Endothelial cell of umbilical vein (primary cell): Measurements from ENCODE around the gene TSPYL2. TPM values are rescaled to one million over a fixed set of nuclear protein-coding genes. Genes with fewer than 3 reads are reported as not detected.

Source experiments
- BruUV-seq: library from RNA; stranded (reverse); fragments of 400-500 nt; replicated peaks from 2 replicates; lab custom pipeline; 2021; lab: Mats Ljungman, UMichigan
- CTCF ChIA-PET: fragments of 300-600, 350-600 bp; sonication (Branson Sonifier 250); formaldehyde crosslinking; loops from one replicate; lab custom pipeline; 2021; ENCODE audit warnings: antibody characterized with exemption, inconsistent platforms; lab: Charles Lee
- POLR2A ChIA-PET: fragments of 300-600, 350-600 bp; sonication (Branson Sonifier 250); formaldehyde crosslinking; loops from one replicate; lab custom pipeline; 2021; ENCODE audit warnings: antibody characterized with exemption, inconsistent platforms; lab: Charles Lee
- DNase-seq: peaks from one replicate; pipeline ENCODE4 v3.0.0-alpha.2; 2011; ENCODE audit warnings: low read depth, low spot score
- FAIRE-seq: peaks from 2 replicates; lab custom pipeline; 2011; peaks lifted over from hg19 to GRCh38; lab: Jason Lieb, UNC
- H2AFZ ChIP-seq: 2 replicates; pipeline ENCODE4 v1.6.0; 2012; ENCODE audit warnings: low read depth, low read length, control low read depth, inconsistent platforms
- H3K27ac ChIP-seq: 2 replicates; pipeline ENCODE4 v1.5.1; 2011; ENCODE audit warnings: low read depth, mild to moderate bottlenecking, control low read depth, low read length, moderate library complexity; ENCODE audit not compliant: insufficient read depth
- H3K27me3 ChIP-seq, 2 experiments: 2 replicates each; pipeline versions ENCODE4 v1.6.0 to v1.6.1; 2011; ENCODE audit warnings: low read length in 2 of 2, mixed read lengths in 1 of 2; ENCODE audit not compliant: control insufficient read depth in 2 of 2, insufficient read depth in 2 of 2
- H3K36me3 ChIP-seq, 2 experiments: 2 replicates in 1 of 2; 3 replicates in 1 of 2; pipeline ENCODE4 v1.5.1; 2011; ENCODE audit warnings: low read length in 2 of 2, mild to moderate bottlenecking in 1 of 2, moderate library complexity in 1 of 2; ENCODE audit not compliant: control insufficient read depth in 2 of 2, insufficient read depth in 2 of 2; ENCODE audit errors: extremely low read depth in 1 of 2
- H3K4me1 ChIP-seq: 3 replicates; pipeline ENCODE4 v1.5.1; 2011; ENCODE audit warnings: mild to moderate bottlenecking, low read length; ENCODE audit not compliant: control insufficient read depth, insufficient read depth; ENCODE audit errors: extremely low read depth
- H3K4me2 ChIP-seq: 2 replicates; pipeline ENCODE4 v1.6.1; 2011; ENCODE audit warnings: low read length, control low read depth, mixed read lengths; ENCODE audit not compliant: insufficient read depth
- H3K4me3 ChIP-seq, 3 experiments: fragments of 200-600 bp in 1 of 3; sonication (generic), shearing (Covaris generic) in 1 of 3; replicated peaks in 1 of 3; 2 replicates each; pipeline ENCODE4 v1.5.1; 2011 to 2016; ENCODE audit warnings: control low read depth in 3 of 3, low read length in 3 of 3, mild to moderate bottlenecking in 2 of 3, inconsistent platforms in 1 of 3, low read depth in 1 of 3, moderate library complexity in 1 of 3; ENCODE audit not compliant: insufficient read depth in 1 of 3
- H3K79me2 ChIP-seq: 2 replicates; pipeline ENCODE4 v1.6.0; 2012; ENCODE audit warnings: low read length, inconsistent platforms; ENCODE audit not compliant: control insufficient read depth, insufficient read depth
- H3K9ac ChIP-seq: replicated peaks from 2 replicates; pipeline ENCODE3; 2011; ENCODE audit warnings: low read length, control low read depth; ENCODE audit not compliant: insufficient read depth; ENCODE audit errors: extremely low read depth
- H3K9me1 ChIP-seq: replicated peaks from 3 replicates; pipeline ENCODE4 v1.6.0; 2011; ENCODE audit warnings: mild to moderate bottlenecking, low read length; ENCODE audit not compliant: control insufficient read depth, insufficient read depth; ENCODE audit errors: extremely low read depth
- H3K9me3 ChIP-seq: replicated peaks from 2 replicates; pipeline ENCODE4 v1.5.1; 2012; ENCODE audit warnings: low read length, inconsistent platforms; ENCODE audit not compliant: control insufficient read depth, insufficient read depth
- H4K20me1 ChIP-seq: replicated peaks from 2 replicates; pipeline ENCODE3; 2011; ENCODE audit warnings: mild to moderate bottlenecking, low read length; ENCODE audit not compliant: control insufficient read depth, insufficient read depth; ENCODE audit errors: extremely low read depth
- CTCF ChIP-seq, 2 donors: IDR thresholded peaks; 1 replicate in 1 of 2; 2 replicates in 1 of 2; pipeline ENCODE4 v1.5.1; 2011; ENCODE audit warnings: low read length in 2 of 2, mild to moderate bottlenecking in 2 of 2, moderate library complexity in 2 of 2, control low read depth in 1 of 2, inconsistent platforms in 1 of 2, low read depth in 1 of 2; ENCODE audit not compliant: insufficient read depth in 1 of 2; ENCODE audit errors: extremely low read depth in 1 of 2
- EZH2 ChIP-seq: IDR thresholded peaks from 2 replicates; pipeline ENCODE4 v1.6.1; 2012; ENCODE audit warnings: borderline replicate concordance, low read depth, mild to moderate bottlenecking, moderate library complexity, low read length, inconsistent platforms; ENCODE audit not compliant: severe bottlenecking
- FOS ChIP-seq: IDR thresholded peaks from 2 replicates; pipeline ENCODE4 v1.6.1; 2011; ENCODE audit warnings: mild to moderate bottlenecking, low read length, moderate library complexity, borderline replicate concordance; ENCODE audit not compliant: insufficient read depth
- GATA2 ChIP-seq: IDR thresholded peaks from 2 replicates; pipeline ENCODE4 v1.7.0; 2011; ENCODE audit warnings: low read depth, mild to moderate bottlenecking, moderate library complexity, mixed read lengths, low read length; ENCODE audit not compliant: insufficient read length, insufficient read depth
- JUN ChIP-seq: IDR thresholded peaks from 2 replicates; pipeline ENCODE4 v1.6.1; 2011; ENCODE audit warnings: borderline replicate concordance, low read depth; ENCODE audit not compliant: insufficient read length, insufficient read depth
- MAX ChIP-seq: IDR thresholded peaks from 2 replicates; pipeline ENCODE4 v1.6.1; 2011; ENCODE audit not compliant: insufficient read depth, insufficient read length
- MYC ChIP-seq: IDR thresholded peaks from one replicate; pipeline ENCODE4 v1.6.1; 2011; ENCODE audit warnings: mild to moderate bottlenecking, low read depth, low read length
- POLR2AphosphoS5 ChIP-seq: IDR thresholded peaks from 2 replicates; pipeline ENCODE4 v1.6.1; 2012; ENCODE audit warnings: low read depth, mild to moderate bottlenecking, control low read depth, low read length, moderate library complexity; ENCODE audit not compliant: insufficient read depth
- dilution Hi-C: fragments of 300-500 bp; cut with MboI; formaldehyde crosslinking; loops from one replicate; pipeline ENCODE4 v1.15.0; 2019; ENCODE audit warnings: low sequenced_read_pairs; ENCODE audit not compliant: extremely low pct_ligation_motif_present
- intact Hi-C: fragments of 100-400 bp; cut with micrococcal nuclease; formaldehyde crosslinking; loops from one replicate; pipeline ENCODE4 v1.10.0; 2022
- polyA plus RNA-seq, 4 experiments: library from polyadenylated mRNA; depleted of rRNA in 3 of 4; stranded (reverse) in 3 of 4; unstranded in 1 of 4; fragments of >200 nt; gene quantifications; 2 replicates each; pipeline versions ENCODE4 v1.2.1 to v1.2.3, GENCODE V29; 2011 to 2012; ENCODE audit warnings: missing spikeins in 1 of 4
- total RNA-seq: library from RNA; stranded (reverse); gene quantifications from 2 replicates; pipeline ENCODE4 v1.2.3, GENCODE V29; 2021

Gene TSPYL2
- total and polyA plus RNA-seq, 2 donors (not counting 3 experiments of a cell fraction or from before 2014, with no cell fraction given), result 17.3 to 17.8 TPM

GRCh38 chrX:53126377-53126776 lies 44.2 kb downstream of the TSPYL2 start:
- FAIRE-seq, result no peak
- no peak for TF ChIP-seq POLR2AphosphoS5
- TF ChIP-seq EZH2, result no peak
- no peak for TF ChIP-seq JUN
- no peak for TF ChIP-seq MAX
- TF ChIP-seq FOS, result no peak
- no peak for TF ChIP-seq MYC
- TF ChIP-seq GATA2, result no peak
- no peak for TF ChIP-seq CTCF (IDR thresholded peaks at IDR 0.05; ENCODE audit: extremely low read depth in 1 of 2, insufficient read depth in 1 of 2, low read depth in 1 of 2, low read length in 2 of 2)

More at GRCh38 chrX:53126377-53126776, 44.2 kb downstream of the TSPYL2 start:
- Histone ChIP-seq H3K27ac (no peak overlapping the region), H3K9me1 (no peaks in the 10 kb centered on the region), H2AFZ (no peak overlapping the region), H3K36me3 (no peaks in the 10 kb centered on the region), H3K4me2 (no peak overlapping the region), H3K27me3 (no peaks in the 10 kb centered on the region), H3K9ac (no peak overlapping the region), H3K9me3 (no peaks in the 10 kb centered on the region), H3K79me2 (no peaks in the 10 kb centered on the region), H3K4me1 (no peaks in the 10 kb centered on the region), H3K4me3 (no peak overlapping the region), H4K20me1 (no peaks in the 10 kb centered on the region)
- DNase-seq, result no peak
- no TSS peak for BruUV-seq
- ChIA-PET POLR2A (no interaction called here), CTCF (no interaction called here)
- dilution Hi-C loops, result no loop called here
- intact Hi-C loops, result no loop called here
